Cerebellar nuclear complex (tissue), 1 donor: ENCODE results near the gene MAPK8IP2.
A peak's percentile ranks its signal among the peaks of the same experiment; 100 is the strongest.

ENCODE experiments used
- DNase-seq, 2 experiments: peaks; one replicate each; lab custom pipeline; 2025; lab: John Stamatoyannopoulos, UW

The MAPK8IP2 gene

DNA sequence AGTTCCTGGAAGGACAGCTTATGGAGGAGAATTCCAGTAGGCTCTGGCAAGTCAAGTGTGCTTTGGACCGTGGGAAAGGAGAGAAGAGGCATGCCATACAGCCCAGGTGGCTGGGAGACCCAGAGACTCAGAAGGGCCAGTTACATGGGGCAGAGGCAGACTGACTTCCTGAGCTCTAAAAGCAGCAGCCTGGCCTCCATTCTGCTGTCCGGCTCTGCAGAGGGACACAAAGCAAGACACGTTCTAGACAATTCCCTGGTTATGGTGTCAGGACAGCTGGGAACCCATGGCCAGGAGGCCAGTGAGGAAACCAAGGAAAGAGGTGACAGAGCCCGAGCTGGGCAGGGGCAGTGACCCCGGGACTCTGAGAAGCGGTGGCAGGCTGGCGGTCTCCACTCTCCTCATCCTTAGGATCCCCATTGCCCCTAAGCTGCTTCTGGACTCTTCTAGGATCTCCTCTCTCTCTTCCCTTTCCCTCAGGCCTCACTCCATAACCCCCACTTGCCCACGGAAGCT lies 25.1 kb upstream of the MAPK8IP2 start:
- DNase-seq: no peak

DNA sequence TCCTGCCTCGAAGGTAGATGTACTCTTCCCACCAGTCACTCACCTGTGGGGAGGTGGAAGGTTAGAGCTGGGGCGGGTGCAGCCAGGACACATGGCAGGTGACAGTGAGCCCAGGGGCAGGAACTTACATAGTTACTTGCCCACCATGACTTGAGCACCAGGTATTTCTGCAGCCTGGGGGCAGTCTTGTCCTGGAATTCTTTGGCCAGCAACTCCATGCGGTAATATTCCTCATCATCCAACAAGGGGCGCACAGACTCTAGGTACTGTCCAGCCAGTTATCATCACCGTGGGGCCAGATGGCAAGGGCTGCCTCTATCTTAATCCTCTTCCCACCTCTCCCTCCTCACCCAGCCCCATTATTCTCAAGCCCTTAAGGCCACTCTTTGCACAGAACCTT lies 24.5 kb upstream of the MAPK8IP2 start:
- DNase-seq: peak; percentile 37 to 44

DNA sequence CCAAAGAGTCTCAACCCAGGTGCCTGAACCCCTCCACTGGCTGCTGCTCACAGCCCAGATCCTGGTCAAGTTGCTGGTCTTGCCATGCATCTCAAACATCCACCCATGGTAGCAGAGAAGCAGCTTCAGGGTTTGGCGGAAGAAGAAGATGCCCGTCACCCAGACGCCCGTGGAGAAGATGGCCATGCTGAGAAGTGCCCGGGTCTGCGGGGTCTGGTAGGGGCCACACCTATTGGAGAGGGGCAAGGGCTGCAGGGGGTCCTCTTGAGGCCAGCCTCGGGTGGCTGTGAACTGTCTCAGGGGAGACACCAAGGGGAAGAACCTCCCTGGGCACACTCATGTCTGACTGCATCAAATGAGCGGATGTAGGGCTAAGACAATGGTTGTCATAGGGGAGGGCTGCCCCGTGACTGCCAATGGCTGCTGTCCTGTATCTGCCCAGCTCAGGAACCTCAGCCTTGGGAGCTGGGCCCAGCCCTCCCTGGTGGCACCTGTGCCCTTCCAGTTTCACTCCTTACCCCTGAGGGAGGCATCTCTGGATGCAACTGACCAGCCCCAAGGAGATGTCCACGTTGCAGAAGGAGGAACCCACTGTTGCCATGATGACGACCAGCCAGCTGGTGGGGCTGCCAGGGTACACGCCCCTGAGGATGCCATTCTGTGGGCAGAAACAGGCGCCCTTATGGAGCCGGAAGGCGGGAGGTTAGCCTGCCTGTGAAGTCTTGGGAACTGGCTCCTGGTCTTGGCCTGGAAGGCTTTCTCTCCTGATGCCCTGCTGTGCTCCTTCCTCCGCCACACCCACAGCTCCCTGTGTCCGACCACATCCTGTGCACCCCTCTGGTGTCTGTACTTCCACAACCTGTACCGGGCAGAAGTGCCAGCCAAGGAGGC lies 23.5 kb upstream of the MAPK8IP2 start:
- DNase-seq: no peak

DNA sequence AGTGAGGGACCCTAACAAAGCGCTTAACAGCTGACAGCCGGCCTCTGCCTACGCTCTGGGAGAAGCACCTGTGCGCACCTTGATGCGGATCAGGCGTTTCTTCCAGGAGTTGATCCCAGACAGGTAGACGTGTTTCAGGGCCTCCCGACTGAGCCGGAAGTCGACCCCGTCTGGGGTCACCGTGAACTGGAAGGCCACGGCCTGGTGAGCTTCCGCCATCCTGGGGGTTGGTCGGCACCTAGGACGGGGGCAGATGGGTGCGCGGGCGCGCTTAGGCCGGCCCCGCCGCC lies 23.0 kb upstream of the MAPK8IP2 start:
- no peak for DNase-seq

DNA sequence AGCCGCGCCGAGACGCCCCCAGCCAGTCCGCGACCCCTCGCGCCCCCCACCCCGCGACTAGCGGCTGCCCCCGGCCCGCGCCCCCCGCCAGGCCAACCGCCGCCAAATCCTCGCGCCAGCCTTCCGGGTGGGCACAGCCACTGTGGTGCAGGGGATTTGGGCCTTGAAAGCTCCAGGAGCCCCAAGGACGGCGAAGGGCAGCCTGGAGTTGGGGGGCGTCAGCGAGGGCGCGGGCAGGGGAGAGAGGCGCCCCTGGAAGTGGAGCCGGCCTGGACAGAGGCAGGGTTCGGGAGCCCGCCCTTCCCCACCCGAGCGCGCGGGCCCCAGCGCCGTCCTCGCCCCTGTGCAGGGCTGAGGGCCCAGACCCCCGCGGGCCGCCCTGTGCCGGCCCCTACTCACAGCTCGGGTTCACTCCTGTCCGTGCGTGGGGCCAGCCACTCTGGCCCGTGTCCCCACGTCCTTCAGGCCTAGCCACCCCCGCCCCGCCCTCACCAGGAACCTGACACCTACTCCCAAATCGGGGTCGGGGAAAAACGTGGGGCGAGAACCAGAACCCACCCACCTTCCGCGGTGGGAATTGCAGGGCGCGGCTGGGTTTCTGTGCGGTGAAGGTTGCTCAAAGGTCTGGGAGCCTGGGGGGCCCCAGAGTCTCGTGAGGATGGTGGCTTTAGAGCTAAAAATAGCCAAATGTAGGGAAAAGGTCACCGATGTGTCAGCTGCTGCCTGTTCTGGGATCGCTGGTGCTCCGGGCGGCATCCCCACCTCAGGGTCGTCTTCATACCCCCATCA lies 22.4 kb upstream of the MAPK8IP2 start, which contains the start of gene CPT1B:
TSS of gene CPT1B (minus strand) at position 441 of the 789 bp plus-strand sequence. CDS start 512 bp downstream, outside the sequence.
- DNase-seq: no peak

DNA sequence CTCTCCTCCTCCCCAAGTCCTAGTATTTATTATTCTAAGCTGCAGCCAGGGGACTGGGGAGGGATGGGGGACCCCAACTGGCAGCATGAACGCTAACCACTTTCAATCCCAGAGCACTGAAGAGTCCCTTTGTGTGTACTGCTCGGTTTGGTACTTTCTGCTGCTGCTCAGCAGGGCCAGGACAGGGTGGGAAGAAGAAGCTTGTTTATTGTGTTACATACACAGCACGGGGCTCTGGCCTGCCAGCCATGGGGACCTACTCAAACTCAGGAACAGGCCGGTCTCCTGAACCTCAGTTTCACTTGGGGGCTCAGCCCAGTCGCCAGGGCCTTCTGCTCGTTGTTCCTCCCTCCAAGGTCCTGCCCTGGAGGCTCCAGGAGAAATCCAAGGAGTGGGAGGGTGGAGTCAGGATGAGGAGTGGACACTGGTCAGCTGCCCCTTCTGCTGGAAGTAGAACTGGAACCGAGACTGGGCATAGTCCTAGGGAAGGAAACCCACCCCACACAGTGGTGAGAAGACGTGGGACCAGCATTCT lies 21.8 kb upstream of the MAPK8IP2 start:
- DNase-seq: no peak

DNA sequence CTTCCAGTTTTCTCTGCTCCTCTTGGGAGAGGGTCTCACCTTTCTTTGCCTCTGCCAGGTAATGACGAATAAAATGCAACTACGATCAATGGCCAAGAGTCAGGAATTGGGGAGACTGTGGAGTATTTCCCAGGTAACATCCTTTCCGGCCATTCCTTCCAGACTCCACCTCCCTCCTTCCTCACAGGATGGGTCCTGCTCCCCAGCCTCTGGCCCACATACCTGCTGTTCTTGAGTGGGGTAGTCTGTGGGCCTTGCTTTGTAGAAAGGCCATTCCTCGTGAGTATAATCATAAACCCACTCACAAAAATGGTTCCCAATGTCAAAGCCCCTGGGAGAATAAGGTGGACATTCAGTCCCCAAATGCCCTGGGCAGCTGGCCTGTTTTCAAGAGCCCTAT lies 20.8 kb upstream of the MAPK8IP2 start:
- no peak for DNase-seq

DNA sequence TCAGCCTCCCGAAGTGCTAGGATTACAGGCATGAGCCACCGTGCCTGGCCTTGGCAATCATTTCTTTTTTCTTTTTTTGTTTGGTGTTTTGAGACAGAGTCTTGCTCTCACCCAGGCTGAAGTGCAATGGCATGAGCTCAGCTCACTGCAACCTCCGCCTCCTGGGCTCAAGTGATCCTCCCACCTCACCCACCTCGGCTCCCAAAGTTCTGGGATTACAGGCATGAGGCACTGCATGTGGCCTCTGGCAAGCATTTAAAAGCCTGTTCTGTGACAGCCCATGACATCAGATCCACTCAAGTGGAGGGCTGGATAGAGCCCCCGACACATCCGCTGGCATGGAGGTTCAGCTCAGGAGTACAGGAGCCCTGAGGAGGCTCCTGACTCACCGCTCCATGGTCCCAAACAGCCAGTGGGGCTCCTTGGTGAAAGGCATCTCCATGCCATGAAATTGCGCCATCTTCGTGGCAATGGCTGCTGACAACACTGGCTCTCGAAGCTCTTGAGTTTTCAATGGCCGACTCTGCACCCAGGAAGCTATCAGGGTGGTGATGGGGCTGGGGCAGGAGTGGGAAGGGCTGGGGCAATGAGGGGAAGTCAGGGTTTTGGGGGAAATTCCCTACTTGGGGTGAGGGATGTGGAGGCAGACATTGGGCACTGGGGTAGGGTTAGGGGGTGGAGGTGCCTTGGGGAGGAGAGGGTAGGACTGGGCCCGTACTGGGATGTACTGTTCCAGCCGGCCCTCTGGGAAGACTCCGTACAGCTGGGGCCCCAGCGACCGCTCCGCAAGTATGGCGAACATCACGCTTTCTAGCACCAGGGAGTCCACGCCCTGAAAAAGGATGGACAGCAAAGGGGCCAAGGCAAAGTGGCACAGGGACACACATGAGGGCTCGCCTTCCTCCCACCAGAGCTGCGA lies 19.3 kb upstream of the MAPK8IP2 start:
- DNase-seq: no peak

DNA sequence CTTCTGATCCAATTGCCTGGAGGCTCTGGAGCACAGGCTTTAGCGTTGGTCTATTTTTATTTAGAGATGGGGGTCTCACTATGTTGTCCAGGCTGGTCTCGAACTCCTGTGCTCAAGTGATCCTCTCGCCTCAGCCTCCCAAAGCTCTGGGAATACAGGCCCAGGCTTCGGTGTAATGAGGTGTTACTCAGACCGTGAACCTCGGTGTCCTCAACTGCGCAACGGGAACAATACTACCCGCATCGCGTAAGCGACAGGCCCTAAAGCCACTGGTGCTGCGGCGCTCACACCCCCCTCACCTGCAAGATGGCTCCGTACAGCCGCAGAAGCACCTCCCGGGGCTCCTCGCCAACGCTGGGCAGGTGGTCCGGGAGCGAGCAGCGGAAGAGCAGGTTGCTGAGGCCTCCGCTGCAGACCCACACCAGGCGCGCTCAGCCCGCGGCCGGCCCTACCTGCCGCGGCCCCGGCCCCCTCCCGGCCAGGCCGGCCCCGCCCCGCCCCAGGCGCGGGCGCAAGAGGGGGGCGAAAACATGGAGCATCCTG lies 18.6 kb upstream of the MAPK8IP2 start:
- no peak for DNase-seq

DNA sequence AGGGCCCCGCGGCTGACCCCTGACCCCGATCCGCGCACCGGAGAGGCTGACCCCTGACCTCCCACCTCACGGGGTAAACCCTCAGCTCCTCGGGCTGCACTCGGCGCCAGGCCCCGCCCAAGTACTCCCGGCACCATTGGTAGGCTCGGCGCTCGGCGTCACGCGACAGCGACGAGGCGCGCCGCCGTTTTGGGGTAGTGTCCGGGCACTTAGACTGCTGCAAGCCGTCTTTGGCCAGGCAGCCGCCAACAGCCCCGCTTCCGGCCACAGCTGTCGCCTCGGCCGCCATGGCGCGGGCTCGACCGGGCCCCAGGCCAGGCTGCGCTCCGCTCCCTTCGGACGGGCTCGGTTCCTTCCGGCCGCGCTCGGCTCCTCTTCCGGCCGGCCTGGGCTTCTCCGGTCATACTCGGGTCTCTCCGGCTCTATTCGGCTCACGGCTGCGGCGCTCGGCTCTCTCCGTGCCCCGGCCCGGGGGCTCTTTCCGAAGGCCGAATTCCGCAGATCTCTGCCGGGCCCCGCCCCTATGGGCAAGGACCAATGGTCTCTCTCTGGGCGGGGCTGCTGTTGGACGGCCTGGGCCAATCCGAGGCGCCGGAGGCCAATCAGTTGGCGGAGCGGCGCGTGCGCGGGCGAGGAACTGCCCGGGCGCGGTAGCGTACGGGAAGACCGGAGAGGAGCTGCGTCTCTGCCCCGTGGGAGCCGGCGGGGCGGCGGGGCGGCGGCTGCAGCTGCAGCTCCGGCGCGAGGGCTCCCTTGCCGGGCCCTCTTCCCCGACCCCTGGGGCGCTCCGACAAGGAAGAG lies 17.9 kb upstream of the MAPK8IP2 start, which contains the start of gene CHKB:
TSS of gene CHKB (minus strand) at position 357 of the 801 bp plus-strand sequence. CDS start at position 289, 68 bp downstream.
- peak; percentile 86 to 93 for DNase-seq

DNA sequence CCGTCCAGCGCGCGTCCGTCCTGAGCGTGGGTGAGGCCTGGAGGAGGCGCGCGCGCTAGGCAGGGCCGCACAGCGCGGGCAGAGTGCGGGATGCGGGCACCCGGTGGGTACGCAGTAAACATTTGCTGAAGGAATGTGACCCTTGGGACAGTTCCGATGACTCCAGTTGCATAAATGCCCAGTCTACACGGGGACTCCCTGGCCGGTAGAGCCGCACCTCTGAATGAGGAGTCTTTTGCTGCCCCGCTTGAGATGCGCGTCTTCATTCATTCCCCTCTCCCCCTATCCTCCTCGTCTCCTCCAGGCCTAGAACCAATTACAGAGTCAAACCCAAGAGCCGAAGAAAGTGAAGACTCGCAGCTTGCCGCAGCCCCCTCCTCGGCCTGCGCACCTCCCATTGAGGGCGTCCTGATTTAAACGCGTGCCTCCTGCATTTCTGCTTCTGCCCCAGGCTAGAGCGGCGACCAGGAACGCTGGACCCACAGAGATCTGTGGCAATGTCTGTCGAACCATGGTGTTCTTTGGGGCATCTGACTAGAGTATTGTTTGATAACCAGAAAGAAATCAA lies 17.2 kb upstream of the MAPK8IP2 start:
- no peak for DNase-seq

DNA sequence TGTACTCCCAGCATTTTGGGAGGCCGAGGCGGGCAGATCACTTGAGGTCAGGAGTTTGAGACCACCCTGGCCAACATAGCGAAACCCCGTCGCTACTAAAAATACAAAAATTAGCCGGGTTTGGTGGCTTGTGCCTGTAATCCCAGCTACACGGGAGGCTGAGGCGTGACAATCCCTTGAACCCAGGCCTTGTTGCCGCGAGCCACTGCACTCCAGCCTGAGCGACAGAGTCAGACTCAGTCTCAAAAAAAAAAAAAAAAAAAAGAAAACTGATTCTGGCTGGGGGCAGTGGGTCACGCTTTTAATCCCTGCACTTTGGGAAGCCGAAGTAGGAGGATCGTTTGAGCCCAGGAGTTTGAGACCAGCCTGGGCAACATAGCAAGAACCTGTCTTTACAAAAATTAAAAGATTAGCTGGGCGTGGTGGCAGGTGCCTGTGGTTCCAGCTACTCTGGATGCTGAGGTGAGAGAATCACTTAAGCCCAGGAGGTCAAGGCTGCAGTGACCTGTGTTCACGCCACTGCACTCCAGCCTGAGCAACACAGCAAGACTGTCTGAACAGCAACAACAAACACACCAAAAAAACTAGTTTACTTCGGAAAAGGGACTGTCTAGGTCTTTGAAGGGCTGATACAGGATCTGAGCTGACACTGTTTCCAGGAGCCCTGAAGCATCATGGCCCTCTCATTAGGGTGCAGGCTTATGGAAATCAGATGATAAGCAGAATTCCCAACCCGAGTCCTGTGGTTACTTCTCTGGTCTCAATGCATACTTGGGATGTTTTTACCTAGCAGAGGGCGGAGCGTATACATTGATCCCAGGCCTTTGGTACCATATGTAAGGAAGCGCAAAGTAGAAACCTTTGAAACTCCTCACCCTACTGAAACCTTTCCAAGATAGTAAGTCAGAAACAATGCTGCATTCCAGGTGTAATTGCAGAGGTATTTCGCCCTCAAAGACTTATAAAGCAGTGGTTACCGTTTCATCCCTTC lies 16.2 kb upstream of the MAPK8IP2 start:
- DNase-seq: no peak

DNA sequence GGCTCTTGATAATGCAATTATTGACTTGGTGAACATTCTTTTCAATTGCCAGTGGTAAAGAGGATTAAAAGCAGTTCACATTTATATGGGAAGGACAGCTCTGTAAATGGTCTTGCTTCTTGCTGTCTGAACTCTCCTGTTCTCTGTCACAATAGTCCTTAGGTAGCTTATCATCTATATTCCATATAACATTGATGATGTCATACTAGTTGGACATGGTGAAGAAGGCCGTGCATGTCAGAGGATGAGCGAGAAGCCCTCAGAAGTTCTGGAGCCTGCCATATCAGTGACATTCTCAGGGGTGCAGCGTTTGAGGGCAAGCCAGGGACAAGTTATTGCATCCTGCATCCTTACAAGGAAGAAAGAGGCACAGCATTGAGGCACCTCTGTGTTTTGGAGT lies 15.4 kb upstream of the MAPK8IP2 start:
- DNase-seq: no peak

DNA sequence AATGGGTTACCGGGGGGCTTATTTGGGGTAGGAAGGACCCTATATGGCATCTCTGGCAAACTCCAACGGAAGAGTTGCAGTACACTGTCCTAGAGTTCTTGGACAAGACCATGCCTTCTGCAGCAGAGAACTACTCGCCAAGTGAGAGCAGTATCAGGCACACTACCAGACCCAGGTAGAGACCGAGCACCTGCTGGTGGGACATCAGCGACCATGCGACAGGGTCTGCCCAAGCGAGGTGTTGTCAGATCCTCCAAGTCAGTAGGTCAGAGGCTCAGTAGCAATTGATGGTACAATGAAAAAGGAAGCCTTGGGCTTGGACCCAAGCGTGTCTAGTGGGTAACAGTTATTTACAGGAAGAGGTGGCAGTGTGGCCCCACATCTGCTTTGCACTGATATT lies 14.8 kb upstream of the MAPK8IP2 start:
- DNase-seq: no peak

DNA sequence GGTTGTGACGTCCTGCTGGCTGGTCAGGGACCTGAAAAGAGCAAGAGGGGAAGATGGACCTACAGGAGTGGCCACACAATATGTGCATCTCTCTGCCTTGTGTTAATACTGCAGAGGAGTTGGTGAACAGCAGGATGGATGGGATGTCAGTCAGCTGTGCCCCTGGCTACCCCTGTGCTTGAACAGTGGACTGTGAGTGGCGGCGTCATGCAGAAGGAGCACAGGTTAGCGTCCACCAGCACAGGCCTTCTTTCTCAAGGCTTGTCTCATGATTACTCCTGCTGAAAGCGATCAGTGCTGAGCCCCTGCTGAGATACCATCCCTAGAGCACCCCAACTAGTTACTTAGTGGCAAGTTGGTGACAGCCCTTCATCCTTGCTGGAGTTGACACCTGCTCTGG lies 14.2 kb upstream of the MAPK8IP2 start:
- DNase-seq: no peak

DNA sequence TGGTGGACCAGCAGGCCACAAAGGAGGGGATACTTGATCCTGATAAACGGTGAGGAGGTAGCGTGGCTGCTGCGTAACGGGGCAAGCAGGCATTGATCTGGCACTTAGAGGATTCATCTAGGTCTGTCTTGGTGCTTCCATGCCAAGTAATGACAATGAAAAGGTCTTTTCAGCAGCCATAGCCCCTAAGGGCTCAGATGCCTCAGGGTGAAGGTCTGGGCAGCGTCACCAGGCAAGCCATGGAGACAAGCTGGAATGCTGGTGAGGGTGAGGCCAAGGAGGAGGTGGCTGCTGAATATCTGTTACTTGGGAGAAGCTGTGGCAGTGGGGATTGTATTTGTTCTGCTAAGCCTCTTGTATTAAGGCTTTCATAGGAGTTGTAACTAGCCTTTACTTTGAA lies 13.2 kb upstream of the MAPK8IP2 start:
- no peak for DNase-seq

DNA sequence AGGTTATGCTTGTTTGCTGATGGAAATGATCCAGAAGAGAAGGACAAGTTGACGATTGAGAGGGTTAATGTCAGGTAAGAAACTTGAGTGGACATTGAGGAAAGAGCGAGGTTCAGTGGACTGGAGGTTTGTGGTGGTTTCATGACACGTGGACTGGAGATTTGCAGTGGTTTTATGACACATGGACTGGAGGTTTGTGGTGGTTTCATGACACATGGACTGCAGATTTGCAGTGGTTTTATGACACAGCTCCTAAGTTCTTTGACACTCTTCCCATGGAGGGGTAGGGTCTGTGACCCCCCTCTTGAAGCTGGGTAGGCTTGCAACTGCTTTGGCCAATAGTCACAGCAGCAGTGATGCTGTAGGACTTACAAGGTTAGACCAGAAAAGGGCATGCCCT lies 5.4 kb upstream of the MAPK8IP2 start:
- no peak for DNase-seq

DNA sequence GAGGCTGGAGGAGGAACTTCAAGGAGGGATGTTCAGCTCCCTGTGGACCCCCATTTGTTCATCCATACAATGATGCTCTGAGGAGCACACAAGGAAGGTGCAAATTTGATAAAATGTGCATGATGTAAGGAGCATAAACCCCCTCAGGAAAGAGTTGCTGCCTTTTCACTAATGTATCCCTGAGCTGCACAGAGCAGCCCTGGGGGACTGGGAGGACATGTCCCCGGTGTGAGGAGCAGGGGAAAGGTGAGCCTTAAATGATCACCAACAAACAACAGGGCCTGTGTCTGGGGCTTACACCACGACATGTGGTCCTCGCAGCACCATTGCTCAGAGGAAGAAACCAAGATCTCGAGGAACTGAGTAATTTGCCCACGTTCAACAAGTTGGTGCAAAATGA lies 3.5 kb upstream of the MAPK8IP2 start:
- no peak for DNase-seq
